Glutamatergic neuron (in vitro differentiated cells): ENCODE data around the gene JARID2. TPM values are rescaled to one million over a fixed set of nuclear protein-coding genes. Genes with fewer than 3 reads are reported as not detected.
A peak's percentile ranks its signal among the peaks of the same experiment; 100 is the strongest.

Experiments used
- DNase-seq: peaks from one replicate; pipeline ENCODE4 v3.0.0; 2022
- H3K27ac Mint-ChIP-seq: one replicate; pipeline ENCODE4 v1.8.0; 2020; ENCODE audit warnings: mild to moderate bottlenecking, mixed read lengths, inconsistent platforms; ENCODE audit not compliant: unreplicated experiment
- H3K27me3 Mint-ChIP-seq: one replicate; pipeline ENCODE4 v1.8.0; 2020; ENCODE audit warnings: mild to moderate bottlenecking, moderate library complexity, mixed read lengths, inconsistent platforms; ENCODE audit not compliant: unreplicated experiment
- H3K36me3 Mint-ChIP-seq: one replicate; pipeline ENCODE4 v1.8.0; 2020; ENCODE audit warnings: mild to moderate bottlenecking, mixed read lengths, inconsistent platforms; ENCODE audit not compliant: unreplicated experiment
- H3K4me1 Mint-ChIP-seq: one replicate; pipeline ENCODE4 v1.8.0; 2020; ENCODE audit warnings: mild to moderate bottlenecking, low read depth, mixed read lengths, inconsistent platforms; ENCODE audit not compliant: unreplicated experiment
- H3K4me3 Mint-ChIP-seq: one replicate; pipeline ENCODE4 v1.8.0; 2020; ENCODE audit warnings: mild to moderate bottlenecking, mixed read lengths, inconsistent platforms; ENCODE audit not compliant: unreplicated experiment
- H3K9me3 Mint-ChIP-seq: one replicate; pipeline ENCODE4 v1.8.0; 2020; ENCODE audit warnings: mild to moderate bottlenecking, moderate library complexity, mixed read lengths, inconsistent platforms; ENCODE audit not compliant: unreplicated experiment
- CTCF ChIP-seq: fragments of 200-600 bp; sonication (generic); IDR thresholded peaks from one replicate; pipeline ENCODE4 v1.5.0; 2021; ENCODE audit not compliant: partially characterized antibody, unreplicated experiment
- total RNA-seq: library from RNA; stranded (reverse); fragmentation: NEBNext Ultra II Directional; extraction: Animal tissue kit (Norgen Biotek cat#: 25700); gene quantifications from one replicate; pipeline ENCODE4 v1.2.1, GENCODE V29; 2021; ENCODE audit not compliant: unreplicated experiment

JARID2 gene
- total RNA-seq, 1 donor from 2014 or later, result 83.8 TPM

GRCh38 chr6:15522856-15523529, 277.1 kb downstream of the JARID2 start:
- no peaks in the 10 kb centered on the region for H3K4me1 Mint-ChIP-seq
- DNase-seq, result no peak
- no peak overlapping the region for H3K4me3 Mint-ChIP-seq
- peaks cover 25% of the 10 kb centered on the region for H3K27me3 Mint-ChIP-seq
- H3K27ac Mint-ChIP-seq, result no peak overlapping the region
- peaks cover 49% of the 10 kb centered on the region for H3K36me3 Mint-ChIP-seq
- H3K9me3 Mint-ChIP-seq, result peaks cover 36% of the 10 kb centered on the region
- TF ChIP-seq CTCF, result no peak

- no peaks in the 10 kb centered on the region for H3K4me1 Mint-ChIP-seq
- H3K9me3 Mint-ChIP-seq, result peaks cover 36% of the 10 kb centered on the region
- no peak for DNase-seq
- no peak overlapping the region for H3K4me3 Mint-ChIP-seq
- H3K36me3 Mint-ChIP-seq, result peaks cover 50% of the 10 kb centered on the region
- no peak for TF ChIP-seq CTCF
- peak overlapping the region; percentile 15 for H3K27ac Mint-ChIP-seq
- peaks cover 25% of the 10 kb centered on the region for H3K27me3 Mint-ChIP-seq
Observed at GRCh38 chr6:15523679-15524630, 278.1 kb downstream of the JARID2 start.

DNA sequence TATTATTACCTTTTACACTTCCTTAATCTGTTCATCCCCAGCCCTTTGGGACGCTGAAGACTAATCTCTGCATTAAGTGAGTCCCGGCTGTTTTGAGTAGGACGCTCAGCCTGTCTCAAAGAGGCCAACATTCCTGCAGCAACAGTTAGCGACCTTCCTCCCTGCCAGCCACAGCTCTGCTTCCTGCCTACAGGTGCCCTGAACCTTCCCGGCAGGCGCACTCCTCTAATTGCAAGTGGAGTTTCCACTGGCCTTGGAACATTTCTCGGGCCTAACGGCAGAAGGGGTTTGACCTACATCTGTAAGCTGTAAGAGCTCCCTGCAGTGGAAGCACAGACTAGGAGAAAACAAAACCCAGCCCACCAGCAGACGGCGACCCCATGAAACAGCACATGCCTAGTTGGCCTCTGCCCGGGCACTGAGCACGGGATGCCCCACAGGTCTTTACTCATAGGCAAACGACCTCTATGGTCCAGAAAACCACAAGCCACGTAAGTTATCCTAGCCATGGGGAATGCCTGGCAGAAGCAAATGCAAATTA, 279.1 kb downstream of the JARID2 start:
- H3K36me3 Mint-ChIP-seq, result peaks cover 50% of the 10 kb centered on the region

DNA sequence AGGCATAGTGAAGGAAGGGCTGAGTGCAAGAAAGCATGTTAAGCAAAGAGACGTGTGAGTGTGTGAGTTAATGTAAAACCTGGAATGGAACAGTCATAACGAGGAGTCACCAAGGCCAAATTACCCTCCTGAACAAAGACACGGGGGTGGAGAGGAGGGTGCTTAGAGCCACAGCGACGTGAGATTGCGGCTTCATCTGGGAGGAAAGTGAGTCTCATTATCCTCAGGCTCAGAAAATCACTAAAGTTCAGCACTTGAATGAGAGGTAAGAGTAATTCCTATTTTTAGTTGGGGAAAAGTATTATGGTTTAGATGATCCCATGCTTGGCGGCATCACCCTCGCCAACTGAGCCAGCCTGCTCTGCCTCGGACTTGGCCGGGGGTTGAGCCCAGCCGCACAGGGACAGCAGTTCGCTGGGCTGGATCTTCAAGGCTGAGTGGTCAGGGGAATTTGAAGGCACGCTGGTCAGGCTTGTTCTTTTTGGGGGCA, 280.4 kb downstream of the JARID2 start:
- no peak for TF ChIP-seq CTCF
- Mint-ChIP-seq H3K27me3 (peaks cover 25% of the 10 kb centered on the region), H3K9me3 (peaks cover 33% of the 10 kb centered on the region), H3K36me3 (peaks cover 45% of the 10 kb centered on the region), H3K4me1 (no peaks in the 10 kb centered on the region), H3K27ac (no peak overlapping the region), H3K4me3 (no peak overlapping the region)
- no peak for DNase-seq

More for the DNA sequence above, 279.1 kb downstream of the JARID2 start:
- H3K27ac Mint-ChIP-seq, result no peak overlapping the region
- DNase-seq, result no peak
- H3K9me3 Mint-ChIP-seq, result peaks cover 34% of the 10 kb centered on the region
- H3K4me1 Mint-ChIP-seq, result no peaks in the 10 kb centered on the region
- peaks cover 25% of the 10 kb centered on the region for H3K27me3 Mint-ChIP-seq
- no peak for TF ChIP-seq CTCF
- no peak overlapping the region for H3K4me3 Mint-ChIP-seq
